GM18873 (cell line): ENCODE measurements around the gene CHRNA3.

Experiments
- ATAC-seq: cut with Tn5 transposase; IDR thresholded peaks from one replicate; pipeline ENCODE4 v1.9.1; 2021; ENCODE audit warnings: mild to moderate bottlenecking, moderate library complexity, moderate number of reproducible peaks; ENCODE audit not compliant: unreplicated experiment, low FRiP score

Gene CHRNA3

DNA sequence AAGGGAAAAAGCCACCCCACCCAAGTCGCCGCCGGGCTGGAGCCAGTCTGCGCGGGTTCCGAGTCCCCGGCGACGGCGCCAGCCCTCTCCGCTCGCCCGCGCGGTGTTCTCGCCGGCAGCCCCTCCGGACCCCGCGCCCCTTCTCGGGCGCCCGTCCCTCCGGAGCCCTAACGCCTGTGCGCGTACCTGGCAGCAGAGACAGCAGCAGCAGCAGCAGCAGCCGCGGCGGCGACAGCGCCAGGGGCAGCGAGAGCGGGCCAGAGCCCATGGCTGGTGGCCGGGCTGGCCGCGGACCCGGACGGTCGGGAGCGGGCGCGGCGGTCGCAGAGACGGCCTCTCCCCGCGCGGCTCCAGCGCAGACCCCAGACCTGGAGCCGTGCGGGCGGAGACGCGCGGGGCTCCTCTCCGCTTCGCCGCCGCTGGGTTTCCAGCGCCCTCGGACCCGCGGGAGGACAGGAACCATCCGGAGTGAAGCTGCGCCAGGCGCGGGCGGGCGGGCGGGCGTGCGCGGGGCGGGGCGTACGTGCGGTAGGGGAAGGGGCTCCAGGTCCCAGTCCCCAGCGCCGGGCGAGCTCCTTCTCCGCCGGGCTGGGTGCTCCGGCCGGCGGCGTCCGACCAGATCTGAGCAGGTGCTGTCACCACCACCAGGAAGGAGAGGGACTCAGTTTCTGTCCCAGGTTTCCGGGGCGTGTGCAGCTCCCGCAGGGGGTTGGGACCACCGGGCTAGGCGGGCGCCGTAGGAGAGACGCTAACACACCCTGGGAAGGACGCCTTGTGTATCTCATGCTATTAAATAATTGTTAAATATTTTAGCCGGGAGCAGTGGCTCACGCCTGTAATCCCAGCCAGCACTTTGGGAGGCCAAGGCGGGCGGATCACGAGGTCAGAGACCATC lies at the start of gene CHRNA3:
Gene CHRNA3 (minus strand): TSS at position 470 of the 895 bp plus-strand sequence. CDS start 202 bp downstream, at position 268.
- no peak for ATAC-seq

GRCh38 chr15:78668987-78669386 lies 48.2 kb upstream of the CHRNA3 start:
- ATAC-seq = no peak

DNA sequence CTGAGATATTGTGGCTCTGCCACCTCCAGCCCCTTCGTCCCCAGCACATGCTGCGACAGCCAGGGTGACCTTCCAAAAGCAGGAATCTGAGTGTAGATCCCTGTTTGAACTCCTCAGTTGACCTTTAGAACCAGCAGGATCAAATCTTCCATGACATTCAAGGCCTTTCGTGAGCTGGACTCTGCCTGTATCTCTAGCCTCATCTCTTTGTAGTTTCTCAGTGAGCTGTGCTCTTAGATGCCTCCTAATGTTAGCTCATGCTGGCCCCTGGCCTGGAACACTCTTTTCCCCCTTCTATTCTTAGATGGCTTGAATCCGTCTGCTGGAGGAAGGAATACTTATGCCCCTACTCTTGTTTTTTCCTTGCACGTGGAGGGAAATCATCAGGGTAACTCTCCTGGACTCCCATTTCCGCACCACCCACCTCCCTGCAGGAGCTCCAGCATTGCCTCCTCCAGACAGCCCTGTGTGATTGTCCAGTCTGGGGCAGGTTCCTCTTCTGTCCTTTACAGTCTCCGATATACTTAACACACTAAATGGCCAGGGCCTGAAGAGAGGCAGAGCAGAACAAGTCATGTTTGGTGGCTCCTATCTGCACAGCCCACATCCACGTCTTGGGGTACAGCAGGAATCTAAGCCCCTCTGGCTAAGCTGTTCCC lies 46.9 kb upstream of the CHRNA3 start:
- no peak for ATAC-seq

DNA sequence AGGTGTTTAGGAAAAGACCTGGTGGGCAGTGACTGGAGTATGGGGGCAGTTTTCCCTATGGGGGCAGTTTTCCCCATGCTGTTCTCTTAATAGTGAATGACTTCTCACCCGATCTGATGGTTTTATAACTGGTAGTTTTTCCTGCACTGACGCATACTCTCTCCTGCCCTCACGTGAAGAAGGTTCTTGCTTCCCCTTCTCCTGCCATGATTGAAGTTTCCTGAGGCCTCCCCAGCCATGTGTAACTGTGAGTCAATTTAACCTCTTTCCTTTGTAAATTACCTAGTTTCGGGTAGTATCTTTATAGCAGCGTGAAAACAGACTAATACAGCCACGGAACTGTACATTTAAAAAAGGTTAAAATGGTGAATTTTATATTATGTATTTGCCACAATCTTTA lies 45.2 kb upstream of the CHRNA3 start:
- ATAC-seq = no peak

- no peak for ATAC-seq
Observed at GRCh38 chr15:78663703-78664102, 42.9 kb upstream of the CHRNA3 start.

DNA sequence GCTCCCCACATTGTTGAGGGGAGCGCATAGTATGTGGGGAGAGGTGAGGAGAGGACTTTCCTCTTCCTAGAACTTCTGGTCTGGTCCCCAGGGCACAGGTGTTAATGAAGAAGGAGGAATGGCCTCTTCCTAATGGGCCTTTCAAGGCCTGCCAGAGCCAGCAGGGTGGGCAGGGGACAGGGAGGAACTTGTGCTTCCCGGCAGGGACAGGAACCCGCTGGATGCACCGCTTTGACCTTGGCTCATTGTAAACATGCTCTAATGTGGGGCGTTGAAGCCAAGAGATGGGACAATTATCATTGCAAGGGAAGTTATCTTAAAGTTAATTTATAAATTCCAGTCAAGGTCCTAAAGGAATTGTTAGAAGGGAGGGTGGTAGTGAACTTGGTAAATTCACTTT lies 41.2 kb upstream of the CHRNA3 start:
- no peak for ATAC-seq

- no peak for ATAC-seq
Observed at GRCh38 chr15:78661001-78661400, 40.2 kb upstream of the CHRNA3 start.

- no peak for ATAC-seq
Observed at GRCh38 chr15:78660584-78660983, 39.8 kb upstream of the CHRNA3 start.

- no peak for ATAC-seq
Observed at GRCh38 chr15:78658823-78659222, 38.0 kb upstream of the CHRNA3 start.

GRCh38 chr15:78654272-78654671 lies 33.5 kb upstream of the CHRNA3 start:
- no peak for ATAC-seq

- ATAC-seq = no peak
Observed at GRCh38 chr15:78651930-78652615, 31.3 kb upstream of the CHRNA3 start.

GRCh38 chr15:78651007-78651406 lies 30.2 kb upstream of the CHRNA3 start:
- ATAC-seq = no peak

DNA sequence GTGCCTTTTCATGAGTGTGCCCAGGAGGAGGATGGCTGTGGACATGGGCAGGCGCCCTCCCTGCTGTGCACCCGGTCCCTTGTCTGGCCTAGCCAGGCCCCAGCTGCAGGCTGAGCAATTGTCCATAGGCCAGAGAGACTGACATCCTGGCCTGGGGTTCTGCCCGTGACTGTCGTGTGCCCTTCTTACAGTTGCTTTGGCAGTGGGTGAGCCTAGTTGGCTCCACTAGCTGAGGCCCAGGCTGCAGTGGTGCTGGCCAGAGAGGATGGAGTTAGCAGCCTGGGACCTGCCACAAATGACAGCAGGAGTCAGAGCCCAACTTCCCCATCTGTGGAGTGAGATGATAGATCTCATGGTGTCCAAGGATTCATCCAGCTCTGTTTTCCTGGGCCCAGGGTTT lies 29.2 kb upstream of the CHRNA3 start:
- ATAC-seq = no peak

DNA sequence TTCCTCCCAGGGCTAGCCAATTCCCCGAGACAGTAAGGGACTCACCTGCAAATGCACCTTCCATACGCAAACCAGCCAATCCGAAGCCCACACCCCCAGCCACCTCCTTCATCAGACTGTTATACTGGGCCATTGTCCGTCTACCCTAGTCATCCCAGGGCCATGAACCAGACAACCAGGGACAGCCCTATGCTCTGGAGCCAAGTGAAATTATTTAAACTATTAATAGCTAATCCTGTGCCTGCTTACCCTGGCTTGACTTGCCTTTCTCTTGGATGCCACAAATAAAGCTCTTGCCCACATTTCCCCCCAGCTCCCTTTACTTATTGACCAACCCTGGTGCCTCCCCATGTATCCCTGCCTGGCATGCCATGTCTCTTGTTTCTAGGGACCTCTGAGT lies 24.2 kb upstream of the CHRNA3 start:
- no peak for ATAC-seq

- no peak for ATAC-seq
Observed at GRCh38 chr15:78642331-78642730, 21.5 kb upstream of the CHRNA3 start.

- ATAC-seq = no peak
Observed at GRCh38 chr15:78641749-78642275, 21.0 kb upstream of the CHRNA3 start.

- no peak for ATAC-seq
Observed at GRCh38 chr15:78641102-78641748, 20.4 kb upstream of the CHRNA3 start, which contains the start of gene CHRNB4. Gene CHRNB4 (minus strand): TSS chr15:78641210. CDS start chr15:78641133, 77 bp downstream.

GRCh38 chr15:78640527-78641101 lies 19.8 kb upstream of the CHRNA3 start:
- ATAC-seq = no peak

DNA sequence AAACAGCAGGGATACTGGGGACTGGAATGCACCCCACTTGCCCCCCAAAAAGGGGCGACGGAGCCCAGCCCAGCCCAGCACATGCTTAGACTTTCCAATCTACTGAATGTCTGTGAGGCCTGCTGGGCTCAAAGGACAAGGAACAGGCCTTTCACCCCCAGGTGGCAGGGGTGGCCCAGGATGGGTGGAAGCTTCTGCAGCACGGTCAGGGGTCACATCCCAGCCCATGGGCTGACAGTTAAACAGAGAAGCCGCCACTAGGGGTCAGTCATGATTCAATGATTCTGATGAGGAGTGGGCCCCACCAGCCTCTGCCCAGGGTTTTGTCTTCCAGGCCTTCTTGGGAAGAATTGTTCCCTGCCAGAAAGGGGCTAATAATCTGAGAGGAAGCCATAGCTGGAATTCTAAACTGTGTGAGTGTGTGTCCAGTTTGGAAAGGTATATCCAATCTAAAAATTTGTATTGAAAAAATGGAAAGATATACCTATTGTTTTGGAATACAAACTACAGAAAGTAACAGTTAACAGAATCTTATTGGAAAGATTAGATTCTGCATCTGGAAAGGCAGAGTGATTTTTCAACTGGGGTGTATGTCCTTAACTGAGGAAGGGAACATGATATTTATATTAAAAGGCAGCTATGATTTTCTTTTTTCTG lies 18.0 kb upstream of the CHRNA3 start:
- no peak for ATAC-seq
